GM12801 (cell line): ENCODE results near the gene KISS1.

Experiments
- TF ChIP-seq, protein P1 (sequence below): IDR thresholded peaks from one replicate; pipeline ENCODE4 v1.5.1; 2011; ENCODE audit warnings: control low read depth; ENCODE audit not compliant: insufficient read length; ENCODE audit errors: extremely low read depth

KISS1 gene

DNA sequence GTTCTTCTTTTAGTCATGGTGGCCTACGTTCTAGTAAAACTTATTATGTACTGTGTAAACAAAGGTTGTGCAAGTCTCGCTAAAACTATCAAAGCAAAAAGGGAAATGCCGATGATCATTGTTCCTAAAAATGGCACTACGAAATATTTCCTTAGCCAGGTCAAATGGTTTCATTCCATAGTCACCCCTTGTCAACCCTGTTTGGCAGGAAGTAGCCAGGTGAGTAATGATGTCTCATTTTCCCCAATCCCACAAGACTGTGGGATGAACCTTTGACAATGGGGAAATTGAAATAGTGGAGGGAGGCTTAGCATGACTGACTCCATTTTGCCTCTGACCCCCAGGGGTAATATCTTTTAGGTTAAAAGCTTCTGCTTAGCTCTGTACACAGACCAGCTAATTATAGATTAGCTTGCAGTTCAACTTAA lies 24.5 kb downstream of the KISS1 start:
- TF ChIP-seq, protein P1, sequence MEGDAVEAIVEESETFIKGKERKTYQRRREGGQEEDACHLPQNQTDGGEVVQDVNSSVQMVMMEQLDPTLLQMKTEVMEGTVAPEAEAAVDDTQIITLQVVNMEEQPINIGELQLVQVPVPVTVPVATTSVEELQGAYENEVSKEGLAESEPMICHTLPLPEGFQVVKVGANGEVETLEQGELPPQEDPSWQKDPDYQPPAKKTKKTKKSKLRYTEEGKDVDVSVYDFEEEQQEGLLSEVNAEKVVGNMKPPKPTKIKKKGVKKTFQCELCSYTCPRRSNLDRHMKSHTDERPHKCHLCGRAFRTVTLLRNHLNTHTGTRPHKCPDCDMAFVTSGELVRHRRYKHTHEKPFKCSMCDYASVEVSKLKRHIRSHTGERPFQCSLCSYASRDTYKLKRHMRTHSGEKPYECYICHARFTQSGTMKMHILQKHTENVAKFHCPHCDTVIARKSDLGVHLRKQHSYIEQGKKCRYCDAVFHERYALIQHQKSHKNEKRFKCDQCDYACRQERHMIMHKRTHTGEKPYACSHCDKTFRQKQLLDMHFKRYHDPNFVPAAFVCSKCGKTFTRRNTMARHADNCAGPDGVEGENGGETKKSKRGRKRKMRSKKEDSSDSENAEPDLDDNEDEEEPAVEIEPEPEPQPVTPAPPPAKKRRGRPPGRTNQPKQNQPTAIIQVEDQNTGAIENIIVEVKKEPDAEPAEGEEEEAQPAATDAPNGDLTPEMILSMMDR = no peak

DNA sequence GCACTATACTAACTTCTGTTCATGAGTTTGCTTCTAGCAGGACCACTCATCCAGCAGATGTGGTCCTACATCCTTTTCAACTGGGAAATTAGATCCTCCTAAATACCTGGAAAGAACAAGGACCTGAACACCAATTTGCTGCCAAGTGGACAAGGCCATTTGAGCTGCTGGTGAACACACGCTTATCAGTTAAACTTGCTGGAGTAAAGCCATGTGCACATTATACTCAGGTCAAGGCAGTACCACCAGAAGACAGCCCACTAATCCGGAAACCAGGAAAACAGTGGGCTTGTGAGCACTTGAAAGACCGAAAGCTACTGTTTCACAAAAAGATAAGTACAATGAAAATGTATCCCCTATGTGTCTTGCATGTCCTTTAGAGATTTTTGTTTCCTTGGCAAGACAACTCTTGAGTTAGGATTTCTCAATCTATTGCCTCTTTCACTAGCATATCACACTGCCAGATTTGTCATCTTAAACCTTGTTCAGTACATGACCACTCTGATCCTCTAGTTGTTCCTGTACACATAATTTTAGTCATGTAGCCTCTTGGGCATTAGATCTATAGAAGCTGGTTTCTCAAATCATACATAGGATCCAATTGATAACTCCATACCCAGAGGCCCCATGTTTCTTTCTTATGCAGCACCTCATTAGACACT lies 25.7 kb downstream of the KISS1 start:
- TF ChIP-seq, protein P1 = no peak

GRCh38 chr1:204169858-204170257 lies 26.4 kb downstream of the KISS1 start:
- TF ChIP-seq, protein P1 = no peak

- TF ChIP-seq, protein P1 = no peak
Observed at GRCh38 chr1:204167730-204168129, 28.6 kb downstream of the KISS1 start.

DNA sequence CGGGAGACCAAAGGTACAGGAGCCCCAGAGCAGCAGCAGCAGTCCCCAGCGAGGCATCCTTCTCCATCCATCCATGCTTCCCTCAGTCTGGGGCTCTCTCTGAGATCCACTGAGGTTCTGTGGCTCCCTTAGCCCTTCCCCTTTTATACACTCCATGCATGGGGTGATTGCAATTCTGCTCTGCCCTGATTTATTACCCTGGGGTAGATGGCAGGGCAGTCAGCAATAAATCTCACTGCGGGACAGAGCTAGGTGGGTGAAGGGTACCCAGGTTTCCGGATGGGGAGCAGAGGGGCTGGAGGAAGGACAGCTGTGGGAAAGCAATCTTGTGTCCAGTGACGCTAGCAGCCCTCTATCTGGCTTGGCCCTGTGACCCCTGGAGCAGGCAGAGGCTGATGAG lies 30.1 kb downstream of the KISS1 start, which contains the start of gene REN:
Gene REN (minus strand): TSS at position 119 of the 400 bp plus-strand sequence. CDS start 44 bp downstream, at position 75.
- TF ChIP-seq, protein P1 = no peak

DNA sequence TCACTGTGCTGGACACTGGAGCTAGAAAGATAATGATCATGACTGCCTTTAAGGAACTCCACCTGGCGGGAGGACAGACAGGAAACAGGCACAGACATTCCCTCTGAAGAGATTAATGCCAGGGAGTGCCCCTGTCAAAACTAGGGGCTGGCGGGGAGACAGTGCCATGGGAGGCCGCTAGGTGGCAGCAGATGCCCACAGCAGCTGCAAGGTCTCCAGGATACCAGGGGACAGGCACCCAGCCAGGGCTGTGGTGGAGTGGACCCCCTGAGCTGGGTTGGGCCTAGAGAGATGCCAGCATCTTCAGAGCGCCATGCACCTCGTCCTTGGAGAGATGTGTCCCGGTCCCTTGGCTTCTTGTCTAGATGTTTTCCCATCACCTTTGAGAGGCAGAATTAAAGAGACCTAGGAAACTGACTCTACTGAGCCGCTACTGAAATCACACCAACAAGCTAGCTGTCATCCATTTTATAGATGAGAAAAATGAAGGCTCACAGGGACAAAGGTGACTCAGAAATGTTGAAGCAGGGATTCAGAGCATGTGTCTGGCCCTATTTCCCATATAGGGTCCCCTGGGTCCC lies 33.7 kb downstream of the KISS1 start:
- TF ChIP-seq, protein P1 = peak; percentile 81

DNA sequence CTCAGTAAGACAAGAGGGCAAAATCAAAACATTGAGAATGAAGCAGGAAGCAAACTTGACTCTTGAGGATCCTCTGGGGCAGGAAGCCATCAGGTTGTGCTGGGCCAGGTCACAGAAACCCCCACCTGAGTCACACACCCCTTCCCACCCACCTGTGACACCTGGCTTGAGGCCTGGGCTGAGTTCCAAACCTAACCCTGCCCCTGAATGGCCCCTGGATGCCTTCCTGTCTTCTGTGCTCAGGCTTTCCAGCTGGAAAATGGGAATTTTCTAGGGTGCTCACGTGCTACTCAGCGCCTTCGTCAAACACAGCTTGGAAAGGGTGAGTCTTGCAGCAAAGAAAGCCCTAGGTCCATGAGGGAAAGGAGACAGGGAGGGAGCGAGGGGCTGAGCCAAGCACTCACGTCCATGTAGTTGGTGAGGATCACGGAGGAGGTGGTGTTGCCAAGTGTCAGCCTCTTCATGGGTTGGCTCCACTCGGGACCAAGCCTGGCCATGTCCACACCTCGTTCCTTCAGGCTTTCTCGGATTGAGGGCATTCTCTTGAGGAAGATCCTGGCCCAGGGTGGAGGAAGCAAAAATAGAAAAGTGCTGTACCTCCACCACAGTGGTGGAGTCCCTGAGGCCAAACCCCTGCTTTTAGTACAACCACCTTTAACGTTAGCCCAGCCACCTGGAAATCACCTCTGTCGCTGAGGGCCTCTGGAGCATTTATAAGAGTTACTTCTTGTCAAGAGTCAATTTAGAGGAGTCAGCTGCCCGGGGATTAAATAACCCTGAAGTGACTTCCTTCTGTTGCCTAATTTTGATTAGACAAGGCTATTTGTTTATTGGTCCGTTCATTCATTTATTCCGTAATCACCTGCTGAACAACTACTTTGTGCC lies 34.4 kb downstream of the KISS1 start:
- TF ChIP-seq, protein P1 = no peak
